Body of pancreas (tissue), 4 donors: ENCODE results near the gene NUP62.

Experiments used
- CTCF ChIP-seq, 7 experiments: fragments of 450-650 bp in 4 of 7; fragments of 200-600 bp in 3 of 7; sonication (generic) in 3 of 7; IDR thresholded peaks; one replicate each; pipeline ENCODE4 v1.5.1; 2016 to 2019; ENCODE audit warnings: antibody characterized with exemption in 7 of 7
- POLR2A ChIP-seq, 3 donors: fragments of 450-650 bp; IDR thresholded peaks; one replicate each; pipeline ENCODE4 v1.6.1; 2016; ENCODE audit warnings: antibody characterized with exemption in 3 of 3, mild to moderate bottlenecking in 2 of 3

- TF ChIP-seq CTCF (IDR thresholded peaks at IDR 0.05) (no peak), POLR2A (IDR thresholded peaks at IDR 0.05) (no peak)
Measured at GRCh38 chr19:49954092-49954829, 25.0 kb upstream of the NUP62 start.
